Measurements from ENCODE around the gene DAPL1.
"Not testable (repeated sequence)": the region's sequence is repeated elsewhere in the genome, so short reads cannot be mapped to it uniquely, and the experiment has no call there.

DAPL1 gene

GRCh38 chr2:158865469-158865868 is 70.4 kb downstream of the DAPL1 start:
- not testable (repeated sequence) for FAIRE-seq; DNase-seq (ENCODE audit: insufficient read length, low spot score)
